ENCODE results near the gene HACD3.
"Not testable (repeated sequence)": the region's sequence is repeated elsewhere in the genome, so short reads cannot be mapped to it uniquely, and the experiment has no call there.

Gene HACD3

GRCh38 chr15:65603134-65603533, 72.9 kb downstream of the HACD3 start:
- H3K9me3 Mint-ChIP-seq: no peaks in the 10 kb centered on the region
- no peak overlapping the region for H3K27ac Mint-ChIP-seq
- H3K4me3 Mint-ChIP-seq: no peak overlapping the region
- H3K36me3 Mint-ChIP-seq (ENCODE audit: low read depth): peaks cover 47% of the 10 kb centered on the region
- H3K4me1 Mint-ChIP-seq (ENCODE audit: low read depth): peaks cover 5% of the 10 kb centered on the region
- H3K27me3 Mint-ChIP-seq: no peaks in the 10 kb centered on the region

GRCh38 chr15:65603559-65603958, 73.3 kb downstream of the HACD3 start:
- H3K9me3 Mint-ChIP-seq: no peaks in the 10 kb centered on the region
- peaks cover 43% of the 10 kb centered on the region for H3K36me3 Mint-ChIP-seq (ENCODE audit: low read depth)
- peaks cover 7% of the 10 kb centered on the region for H3K4me1 Mint-ChIP-seq (ENCODE audit: low read depth)
- H3K4me3 Mint-ChIP-seq: no peak overlapping the region
- H3K27ac Mint-ChIP-seq: no peak overlapping the region
- no peaks in the 10 kb centered on the region for H3K27me3 Mint-ChIP-seq

- peak within 1 kb of the TSS; percentile 98 for H3K4me3 Mint-ChIP-seq
- no peaks in the 10 kb centered on the region for H3K9me3 Mint-ChIP-seq
- H3K4me1 Mint-ChIP-seq (ENCODE audit: low read depth): peaks cover 45% of the 10 kb centered on the region
- H3K27ac Mint-ChIP-seq: peak within 1 kb of the TSS; percentile 97
- H3K36me3 Mint-ChIP-seq (ENCODE audit: low read depth): peaks cover 16% of the 10 kb centered on the region
- no peaks in the 10 kb centered on the region for H3K27me3 Mint-ChIP-seq
Measured at GRCh38 chr15:65610871-65611718, 80.8 kb downstream of the HACD3 start, which contains the start of gene INTS14. INTS14 (minus strand) TSS chr15:65611131; CDS start chr15:65607380, 3,751 bp downstream.

- H3K36me3 Mint-ChIP-seq (ENCODE audit: low read depth): peaks cover 8% of the 10 kb centered on the region
- no peaks in the 10 kb centered on the region for H3K9me3 Mint-ChIP-seq
- H3K4me1 Mint-ChIP-seq (ENCODE audit: low read depth): peaks cover 45% of the 10 kb centered on the region
- no peaks in the 10 kb centered on the region for H3K27me3 Mint-ChIP-seq
- peak overlapping the region; percentile 98 for H3K4me3 Mint-ChIP-seq
- peak overlapping the region; percentile 97 for H3K27ac Mint-ChIP-seq
Measured at GRCh38 chr15:65611888-65612615, 81.8 kb downstream of the HACD3 start.

DNA sequence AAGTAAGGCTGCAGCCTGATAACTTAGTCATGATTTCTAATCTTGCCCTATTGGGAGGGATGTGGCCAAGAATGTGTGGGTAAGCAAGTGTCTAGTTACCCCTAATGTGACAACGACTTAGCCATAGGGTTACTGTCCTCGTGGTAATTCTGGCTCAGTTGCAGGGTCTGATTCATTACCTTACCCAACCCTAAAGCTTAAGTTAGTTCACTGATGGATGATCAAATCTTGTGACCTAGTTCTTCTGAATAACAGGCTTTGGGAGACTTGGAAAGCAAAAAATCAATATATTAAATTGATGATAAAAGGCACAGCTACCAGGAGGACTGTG, 82.3 kb downstream of the HACD3 start:
- Mint-ChIP-seq H3K27me3 (no peaks in the 10 kb centered on the region), H3K36me3 (ENCODE audit: low read depth) (peaks cover 3% of the 10 kb centered on the region), H3K4me1 (ENCODE audit: low read depth) (peaks cover 45% of the 10 kb centered on the region), H3K4me3 (peak overlapping the region; percentile 98), H3K9me3 (no peaks in the 10 kb centered on the region), H3K27ac (no peak overlapping the region)

DNA sequence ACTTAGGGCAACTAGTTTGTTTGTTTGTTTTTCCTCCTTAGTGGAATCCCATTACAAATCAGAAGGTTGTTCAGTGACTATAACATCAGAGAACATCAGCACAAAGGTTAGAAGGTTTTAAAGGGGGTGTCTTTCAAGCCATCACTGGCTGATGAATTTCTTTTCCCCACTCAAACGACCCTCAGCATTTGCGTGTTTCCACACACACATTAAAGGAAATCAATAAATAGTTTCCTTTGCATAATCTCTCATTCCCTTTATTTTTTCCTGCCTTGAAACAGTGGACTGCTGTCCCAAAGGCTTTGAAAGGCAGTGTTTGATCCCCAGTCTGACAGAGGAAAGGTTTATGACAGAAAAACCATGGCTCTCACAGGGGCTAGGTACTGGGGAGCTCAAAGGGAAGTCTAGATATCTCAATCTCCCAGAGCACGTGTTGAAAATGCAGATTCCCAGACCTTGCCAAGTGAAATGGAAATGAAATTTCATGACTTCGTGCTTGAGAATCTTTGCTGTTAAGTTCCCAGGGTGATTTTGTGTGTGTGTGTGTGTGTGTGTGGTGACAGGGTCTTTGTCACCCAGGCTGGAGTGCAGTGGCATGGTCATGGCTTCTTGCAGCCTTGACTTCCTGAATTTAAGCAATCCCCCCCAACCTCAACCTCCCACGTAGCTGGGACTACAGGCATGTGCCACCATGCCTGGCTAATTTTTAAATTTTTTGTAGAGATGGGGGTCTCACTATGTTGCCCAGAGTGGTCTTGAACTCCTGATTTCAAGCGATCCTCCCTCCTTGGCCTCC, 82.9 kb downstream of the HACD3 start:
- no peaks in the 10 kb centered on the region for H3K27me3 Mint-ChIP-seq
- no peaks in the 10 kb centered on the region for H3K36me3 Mint-ChIP-seq (ENCODE audit: low read depth)
- H3K4me1 Mint-ChIP-seq (ENCODE audit: low read depth): peaks cover 40% of the 10 kb centered on the region
- no peaks in the 10 kb centered on the region for H3K9me3 Mint-ChIP-seq
- H3K27ac Mint-ChIP-seq: no peak overlapping the region
- H3K4me3 Mint-ChIP-seq: no peak overlapping the region

DNA sequence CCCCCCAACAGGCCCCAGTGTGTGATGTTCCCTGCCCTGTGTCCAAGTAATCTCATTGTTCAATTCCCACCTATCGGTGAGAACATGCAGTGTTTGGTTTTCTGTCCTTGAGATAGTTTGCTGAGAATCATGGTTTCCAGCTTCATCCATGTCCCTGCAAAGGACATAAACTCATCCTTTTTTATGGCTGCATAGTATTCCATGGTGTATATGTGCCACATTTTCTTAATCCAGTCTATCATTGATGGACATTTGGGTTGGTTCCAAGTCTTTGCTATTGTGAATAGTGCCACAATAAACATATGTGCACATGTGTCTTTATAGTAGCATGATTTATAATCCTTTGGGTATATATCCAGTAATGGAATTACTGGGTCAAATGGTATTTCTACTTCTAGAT, 85.6 kb downstream of the HACD3 start:
- not testable (repeated sequence) for H3K27ac Mint-ChIP-seq; H3K4me3 Mint-ChIP-seq; H3K27me3 Mint-ChIP-seq; H3K9me3 Mint-ChIP-seq; H3K36me3 Mint-ChIP-seq (ENCODE audit: low read depth)
- H3K4me1 Mint-ChIP-seq (ENCODE audit: low read depth): peaks cover 22% of the 10 kb centered on the region

GRCh38 chr15:65618560-65619109, 88.4 kb downstream of the HACD3 start:
- H3K27ac Mint-ChIP-seq: no peak overlapping the region
- no peaks in the 10 kb centered on the region for H3K9me3 Mint-ChIP-seq
- H3K36me3 Mint-ChIP-seq (ENCODE audit: low read depth): no peaks in the 10 kb centered on the region
- H3K4me1 Mint-ChIP-seq (ENCODE audit: low read depth): no peaks in the 10 kb centered on the region
- H3K27me3 Mint-ChIP-seq: no peaks in the 10 kb centered on the region
- no peak overlapping the region for H3K4me3 Mint-ChIP-seq

GRCh38 chr15:65619626-65620290, 89.5 kb downstream of the HACD3 start:
- H3K36me3 Mint-ChIP-seq (ENCODE audit: low read depth): peaks cover 5% of the 10 kb centered on the region
- no peaks in the 10 kb centered on the region for H3K4me1 Mint-ChIP-seq (ENCODE audit: low read depth)
- no peaks in the 10 kb centered on the region for H3K9me3 Mint-ChIP-seq
- no peak overlapping the region for H3K4me3 Mint-ChIP-seq
- no peak overlapping the region for H3K27ac Mint-ChIP-seq
- no peaks in the 10 kb centered on the region for H3K27me3 Mint-ChIP-seq

GRCh38 chr15:65620833-65621232, 90.6 kb downstream of the HACD3 start:
- H3K4me3 Mint-ChIP-seq: no peak overlapping the region

DNA sequence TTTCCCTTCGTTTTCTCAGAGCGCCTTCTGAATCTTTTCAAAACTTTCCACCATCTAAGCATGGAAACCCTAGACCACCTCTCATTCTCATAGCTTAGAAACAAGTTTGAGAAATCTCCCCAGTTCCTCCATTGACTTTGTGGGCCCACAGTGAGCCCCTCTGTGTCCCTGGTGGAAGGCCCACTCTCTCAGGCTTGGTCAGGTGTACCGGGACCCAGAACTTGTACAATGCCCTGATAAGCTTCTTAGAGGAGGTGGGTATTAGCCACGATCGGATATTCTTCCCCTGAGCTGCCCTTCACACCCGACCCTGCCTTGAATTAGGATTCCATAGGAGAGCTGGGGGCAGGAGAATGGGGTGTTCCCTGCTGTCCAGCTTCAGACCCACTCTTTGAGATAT, 91.4 kb downstream of the HACD3 start, which contains the start of gene SLC24A1:
Gene SLC24A1 (plus strand): TSS at position 301 of the 400 bp plus-strand sequence. CDS start 2,143 bp downstream, outside the sequence.
- peaks cover 14% of the 10 kb centered on the region for H3K36me3 Mint-ChIP-seq (ENCODE audit: low read depth)
- H3K27me3 Mint-ChIP-seq: no peaks in the 10 kb centered on the region
- no peaks in the 10 kb centered on the region for H3K9me3 Mint-ChIP-seq
- no peaks in the 10 kb centered on the region for H3K4me1 Mint-ChIP-seq (ENCODE audit: low read depth)
- H3K4me3 Mint-ChIP-seq: no peak within 1 kb of the TSS
- H3K27ac Mint-ChIP-seq: no peak within 1 kb of the TSS

More at GRCh38 chr15:65620833-65621232, 90.6 kb downstream of the HACD3 start:
- Mint-ChIP-seq H3K4me1 (ENCODE audit: low read depth) (no peaks in the 10 kb centered on the region), H3K9me3 (no peaks in the 10 kb centered on the region), H3K27me3 (no peaks in the 10 kb centered on the region), H3K36me3 (ENCODE audit: low read depth) (peaks cover 13% of the 10 kb centered on the region), H3K27ac (no peak overlapping the region)

- H3K36me3 Mint-ChIP-seq (ENCODE audit: low read depth): peaks cover 14% of the 10 kb centered on the region
Measured at GRCh38 chr15:65623103-65623502, 92.8 kb downstream of the HACD3 start.

DNA sequence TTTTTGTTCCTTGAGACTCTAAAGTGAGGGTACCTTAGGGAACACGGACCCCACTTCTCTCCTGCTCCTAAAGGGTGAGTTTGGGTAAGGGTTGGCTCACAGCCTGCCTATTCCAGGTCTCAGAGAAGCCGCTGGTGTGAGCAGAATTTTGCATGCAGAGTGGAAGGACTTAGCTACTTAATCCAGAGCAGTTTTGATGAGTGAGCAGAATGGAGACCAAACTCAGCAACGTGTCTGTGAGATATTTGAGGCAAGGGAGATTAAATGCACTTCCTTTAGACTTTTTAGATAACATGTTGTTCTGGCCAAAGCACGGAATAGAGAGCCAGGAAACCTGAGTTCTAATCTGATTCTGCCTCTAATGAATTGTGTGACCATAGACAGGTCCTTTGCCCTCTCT, 96.6 kb downstream of the HACD3 start:
- H3K4me1 Mint-ChIP-seq (ENCODE audit: low read depth): peaks cover 9% of the 10 kb centered on the region
- H3K36me3 Mint-ChIP-seq (ENCODE audit: low read depth): peaks cover 18% of the 10 kb centered on the region
- no peak overlapping the region for H3K4me3 Mint-ChIP-seq
- no peaks in the 10 kb centered on the region for H3K27me3 Mint-ChIP-seq
- H3K27ac Mint-ChIP-seq: no peak overlapping the region
- H3K9me3 Mint-ChIP-seq: no peaks in the 10 kb centered on the region

More at GRCh38 chr15:65623103-65623502, 92.8 kb downstream of the HACD3 start:
- Mint-ChIP-seq H3K27ac (no peak overlapping the region), H3K27me3 (no peaks in the 10 kb centered on the region), H3K4me1 (ENCODE audit: low read depth) (no peaks in the 10 kb centered on the region), H3K9me3 (no peaks in the 10 kb centered on the region), H3K4me3 (no peak overlapping the region)
